H9 (cell line): Measurements from ENCODE around the gene POLG2. TPM values are rescaled to one million over a fixed set of nuclear protein-coding genes. Genes with fewer than 3 reads are reported as not detected.

Source experiments
- DNase-seq: peaks from one replicate; pipeline ENCODE4 v3.0.0-alpha.2; 2017
- H2AFZ ChIP-seq: one replicate; pipeline ENCODE4 v1.6.1; 2013; ENCODE audit warnings: mild to moderate bottlenecking, low read length, control low read depth, moderate library complexity
- H2AK5ac ChIP-seq: 2 replicates; pipeline ENCODE4 v1.6.1; 2013; ENCODE audit warnings: low read length, control low read depth, mixed read lengths; ENCODE audit not compliant: insufficient read length
- H2BK120ac ChIP-seq: one replicate; pipeline ENCODE4 v1.6.1; 2013; ENCODE audit warnings: low read depth, mild to moderate bottlenecking, low read length, control low read depth, inconsistent platforms; ENCODE audit not compliant: poor library complexity, severe bottlenecking
- H2BK12ac ChIP-seq: 2 replicates; pipeline ENCODE4 v1.6.1; 2013; ENCODE audit warnings: low read length, control low read depth, mixed read lengths, low read depth; ENCODE audit not compliant: insufficient read length
- H2BK15ac ChIP-seq: 2 replicates; pipeline ENCODE4 v1.6.1; 2013; ENCODE audit warnings: low read depth, low read length, control low read depth
- H2BK20ac ChIP-seq: one replicate; pipeline ENCODE4 v1.6.1; 2013; ENCODE audit warnings: low read depth, mild to moderate bottlenecking, low read length, control low read depth, inconsistent platforms; ENCODE audit not compliant: poor library complexity, severe bottlenecking
- H2BK5ac ChIP-seq: 2 replicates; pipeline ENCODE4 v1.6.1; 2013; ENCODE audit warnings: low read length, control low read depth, mixed read lengths; ENCODE audit not compliant: insufficient read length
- H3K14ac ChIP-seq: 2 replicates; pipeline ENCODE4 v1.6.1; 2013; ENCODE audit warnings: low read length, control low read depth; ENCODE audit not compliant: insufficient read depth
- H3K18ac ChIP-seq: 2 replicates; pipeline ENCODE4 v1.6.1; 2013; ENCODE audit warnings: low read depth, mild to moderate bottlenecking, mixed read lengths, low read length, control low read depth; ENCODE audit not compliant: insufficient read length
- H3K23ac ChIP-seq: 2 replicates; pipeline ENCODE4 v1.6.1; 2013; ENCODE audit warnings: low read length, control low read depth, mixed read lengths, low read depth; ENCODE audit not compliant: insufficient read length
- H3K23me2 ChIP-seq: 2 replicates; pipeline ENCODE4 v1.6.1; 2013; ENCODE audit warnings: low read depth, mild to moderate bottlenecking, mixed read lengths, low read length, control low read depth; ENCODE audit not compliant: insufficient read length, poor library complexity, severe bottlenecking
- H3K27ac ChIP-seq: 2 replicates; pipeline ENCODE4 v1.5.1; 2013; ENCODE audit warnings: low read length, control low read depth, mixed read lengths, low read depth; ENCODE audit not compliant: insufficient read length
- H3K27me3 ChIP-seq: 2 replicates; pipeline ENCODE4 v1.6.1; 2013; ENCODE audit warnings: low read length, control low read depth, inconsistent platforms; ENCODE audit not compliant: insufficient read depth
- H3K4ac ChIP-seq: 2 replicates; pipeline ENCODE4 v1.6.1; 2013; ENCODE audit warnings: low read depth, mild to moderate bottlenecking, control low read depth, inconsistent platforms, low read length, moderate library complexity
- H3K4me1 ChIP-seq: 2 replicates; pipeline ENCODE4 v1.6.1; 2013; ENCODE audit warnings: low read length, control low read depth, inconsistent platforms; ENCODE audit not compliant: insufficient read depth
- H3K4me2 ChIP-seq: 2 replicates; pipeline ENCODE4 v1.6.1; 2013; ENCODE audit warnings: low read length, control low read depth, mixed read lengths; ENCODE audit not compliant: insufficient read length, insufficient read depth
- H3K56ac ChIP-seq: 2 replicates; pipeline ENCODE4 v1.6.1; 2013; ENCODE audit warnings: low read depth, mild to moderate bottlenecking, mixed read lengths, low read length, control low read depth; ENCODE audit not compliant: insufficient read length
- H3K79me1 ChIP-seq: 2 replicates; pipeline ENCODE4 v1.6.1; 2013; ENCODE audit warnings: low read depth, mild to moderate bottlenecking, moderate library complexity, low read length, control low read depth, inconsistent platforms; ENCODE audit not compliant: insufficient read depth, poor library complexity, severe bottlenecking
- H3K79me2 ChIP-seq: 2 replicates; pipeline ENCODE4 v1.6.1; 2013; ENCODE audit warnings: low read length, control low read depth, inconsistent platforms; ENCODE audit not compliant: insufficient read depth
- H3K9ac ChIP-seq: 2 replicates; pipeline ENCODE4 v1.6.1; 2013; ENCODE audit warnings: low read length, control low read depth, mixed read lengths; ENCODE audit not compliant: insufficient read length; ENCODE audit errors: extremely low read depth
- H3K9me3 ChIP-seq: one replicate; pipeline ENCODE4 v1.6.1; 2013; ENCODE audit warnings: low read depth, low read length, inconsistent platforms; ENCODE audit not compliant: control insufficient read depth
- H3T11ph ChIP-seq: one replicate; pipeline ENCODE4 v1.6.1; 2013; ENCODE audit warnings: mild to moderate bottlenecking, low read length, control low read depth, inconsistent platforms
- H4K20me1 ChIP-seq: one replicate; pipeline ENCODE4 v1.6.1; 2013; ENCODE audit not compliant: control insufficient read depth, insufficient read length, insufficient read depth
- H4K5ac ChIP-seq: 2 replicates; pipeline ENCODE4 v1.6.1; 2013; ENCODE audit warnings: low read depth, mild to moderate bottlenecking, mixed read lengths, low read length, control low read depth; ENCODE audit not compliant: insufficient read length
- H4K8ac ChIP-seq: replicated peaks from 2 replicates; pipeline ENCODE4 v1.6.1; 2013; ENCODE audit warnings: low read length, control low read depth, mixed read lengths, low read depth; ENCODE audit not compliant: insufficient read length
- H4K91ac ChIP-seq: 2 replicates; pipeline ENCODE4 v1.6.1; 2013; ENCODE audit warnings: low read depth, mild to moderate bottlenecking, moderate library complexity, mixed read lengths, low read length, control low read depth; ENCODE audit not compliant: insufficient read length
- H3K27ac Mint-ChIP-seq, 3 experiments: 2 replicates in 2 of 3; 3 replicates in 1 of 3; pipeline ENCODE4 v1.8.0; 2020 to 2021; ENCODE audit warnings: mixed read lengths in 3 of 3, mild to moderate bottlenecking in 1 of 3, moderate library complexity in 1 of 3
- H3K27me3 Mint-ChIP-seq: 2 replicates; pipeline ENCODE4 v1.8.0; 2021; ENCODE audit warnings: low read depth, mild to moderate bottlenecking, moderate library complexity, mixed read lengths
- H3K36me3 Mint-ChIP-seq, 3 experiments: 2 replicates in 2 of 3; 3 replicates in 1 of 3; pipeline ENCODE4 v1.8.0; 2020 to 2021; ENCODE audit warnings: low read depth in 3 of 3, mixed read lengths in 3 of 3; ENCODE audit not compliant: insufficient read depth in 1 of 3
- H3K4me1 Mint-ChIP-seq, 2 experiments: 2 replicates each; pipeline ENCODE4 v1.8.0; 2020; ENCODE audit warnings: mixed read lengths in 2 of 2
- H3K4me3 Mint-ChIP-seq, 2 experiments: 2 replicates in 1 of 2; 3 replicates in 1 of 2; pipeline ENCODE4 v1.8.0; 2020 to 2021; ENCODE audit warnings: mild to moderate bottlenecking in 2 of 2, mixed read lengths in 2 of 2, moderate library complexity in 1 of 2
- H3K9me3 Mint-ChIP-seq, 2 experiments: 2 replicates in 1 of 2; 3 replicates in 1 of 2; pipeline ENCODE4 v1.8.0; 2020; ENCODE audit warnings: mild to moderate bottlenecking in 2 of 2, mixed read lengths in 2 of 2, moderate library complexity in 1 of 2
- WGBS: extraction: QIAGEN DNeasy Blood & Tissue Kit; methylation state at CpG from one replicate; pipeline ENCODE4 v1.1.7; 2013; ENCODE audit warnings: missing lambda C conversion rate, low lambda C conversion rate, mixed read lengths; ENCODE audit not compliant: insufficient read length; ENCODE audit errors: extremely low coverage; 5-methylcytosine and 5-hydroxymethylcytosine counted together
- total RNA-seq: library from RNA; stranded (reverse); gene quantifications from 2 replicates; pipeline ENCODE4 v1.2.1, GENCODE V29; 2021
- TF ChIP-seq, protein P1 (sequence below): fragments of 200-600 bp; sonication (generic); conservative IDR thresholded peaks from 3 replicates; pipeline ENCODE4 v1.8.0; 2021; ENCODE audit warnings: antibody characterized with exemption, mild to moderate bottlenecking

The POLG2 gene
- total RNA-seq, 1 experiment from 2014 or later = 35.5 TPM

- WGBS = no CpG with 5 or more reads among the region's 8 CpGs
Observed at GRCh38 chr17:64455993-64456885, 40.6 kb downstream of the POLG2 start.

More at GRCh38 chr17:64455993-64456885, 40.6 kb downstream of the POLG2 start:
- H3K9me3 Mint-ChIP-seq = no peaks in the 10 kb centered on the region
- H3K9ac ChIP-seq = no peak overlapping the region
- TF ChIP-seq, protein P1, sequence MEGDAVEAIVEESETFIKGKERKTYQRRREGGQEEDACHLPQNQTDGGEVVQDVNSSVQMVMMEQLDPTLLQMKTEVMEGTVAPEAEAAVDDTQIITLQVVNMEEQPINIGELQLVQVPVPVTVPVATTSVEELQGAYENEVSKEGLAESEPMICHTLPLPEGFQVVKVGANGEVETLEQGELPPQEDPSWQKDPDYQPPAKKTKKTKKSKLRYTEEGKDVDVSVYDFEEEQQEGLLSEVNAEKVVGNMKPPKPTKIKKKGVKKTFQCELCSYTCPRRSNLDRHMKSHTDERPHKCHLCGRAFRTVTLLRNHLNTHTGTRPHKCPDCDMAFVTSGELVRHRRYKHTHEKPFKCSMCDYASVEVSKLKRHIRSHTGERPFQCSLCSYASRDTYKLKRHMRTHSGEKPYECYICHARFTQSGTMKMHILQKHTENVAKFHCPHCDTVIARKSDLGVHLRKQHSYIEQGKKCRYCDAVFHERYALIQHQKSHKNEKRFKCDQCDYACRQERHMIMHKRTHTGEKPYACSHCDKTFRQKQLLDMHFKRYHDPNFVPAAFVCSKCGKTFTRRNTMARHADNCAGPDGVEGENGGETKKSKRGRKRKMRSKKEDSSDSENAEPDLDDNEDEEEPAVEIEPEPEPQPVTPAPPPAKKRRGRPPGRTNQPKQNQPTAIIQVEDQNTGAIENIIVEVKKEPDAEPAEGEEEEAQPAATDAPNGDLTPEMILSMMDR = no peak
- no peak overlapping the region for H3K4me2 ChIP-seq
- H3K4ac ChIP-seq = no peak overlapping the region
- no peaks in the 10 kb centered on the region for H3K4me1 ChIP-seq
- H4K91ac ChIP-seq = no peak overlapping the region
- no peaks in the 10 kb centered on the region for H3K79me2 ChIP-seq
- no peak overlapping the region for H2AK5ac ChIP-seq
- H3K27me3 Mint-ChIP-seq = no peaks in the 10 kb centered on the region
- no peaks in the 10 kb centered on the region for H3K4me1 Mint-ChIP-seq
- no peak overlapping the region for H2BK12ac ChIP-seq
- no peaks in the 10 kb centered on the region for H3K23me2 ChIP-seq
- no peak for DNase-seq
- no peaks in the 10 kb centered on the region; a peak in 1 of 7 replicates for H3K36me3 Mint-ChIP-seq
- H3K4me3 Mint-ChIP-seq = no peak overlapping the region
- H3K27me3 ChIP-seq = no peaks in the 10 kb centered on the region
- H3T11ph ChIP-seq = no peak overlapping the region
- no peak overlapping the region for H2BK20ac ChIP-seq
- no peak overlapping the region for H4K8ac ChIP-seq
- no peak overlapping the region for H2BK5ac ChIP-seq
- H3K27ac Mint-ChIP-seq = no peak overlapping the region
- no peaks in the 10 kb centered on the region for H3K9me3 ChIP-seq
- no peak overlapping the region for H2BK120ac ChIP-seq
- H3K14ac ChIP-seq = no peak overlapping the region
- no peak overlapping the region for H4K5ac ChIP-seq
- H3K23ac ChIP-seq = no peak overlapping the region
- H2AFZ ChIP-seq = no peak overlapping the region
- H3K18ac ChIP-seq = no peak overlapping the region
- no peaks in the 10 kb centered on the region for H4K20me1 ChIP-seq
- no peak overlapping the region for H3K56ac ChIP-seq
- H2BK15ac ChIP-seq = no peak overlapping the region
- no peaks in the 10 kb centered on the region for H3K79me1 ChIP-seq
- no peak overlapping the region for H3K27ac ChIP-seq
